HEK293 (cell line): ENCODE measurements around the gene RAC3.

ENCODE experiments used
- HOXD13 ChIP-seq: sonication (generic); formaldehyde crosslinking; IDR thresholded peaks from 2 replicates; pipeline ENCODE4 v1.8.0; 2022; ENCODE audit warnings: missing genetic modification reagents, borderline replicate concordance
- ZNF423 ChIP-seq: fragments of 450-650 bp; formaldehyde crosslinking; IDR thresholded peaks from 2 replicates; pipeline ENCODE4 v1.5.1; 2016; ENCODE audit warnings: missing biosample characterization, missing genetic modification characterization
- ZSCAN23 ChIP-seq: fragments of 450-650 bp; formaldehyde crosslinking; IDR thresholded peaks from 2 replicates; pipeline ENCODE4 v1.5.1; 2016; ENCODE audit warnings: missing biosample characterization, missing genetic modification characterization
- TF ChIP-seq, protein P1 (sequence below): fragments of 450-650 bp; formaldehyde crosslinking; IDR thresholded peaks from 2 replicates; pipeline ENCODE4 v1.5.1; 2016; ENCODE audit warnings: missing biosample characterization, missing genetic modification characterization

DNA sequence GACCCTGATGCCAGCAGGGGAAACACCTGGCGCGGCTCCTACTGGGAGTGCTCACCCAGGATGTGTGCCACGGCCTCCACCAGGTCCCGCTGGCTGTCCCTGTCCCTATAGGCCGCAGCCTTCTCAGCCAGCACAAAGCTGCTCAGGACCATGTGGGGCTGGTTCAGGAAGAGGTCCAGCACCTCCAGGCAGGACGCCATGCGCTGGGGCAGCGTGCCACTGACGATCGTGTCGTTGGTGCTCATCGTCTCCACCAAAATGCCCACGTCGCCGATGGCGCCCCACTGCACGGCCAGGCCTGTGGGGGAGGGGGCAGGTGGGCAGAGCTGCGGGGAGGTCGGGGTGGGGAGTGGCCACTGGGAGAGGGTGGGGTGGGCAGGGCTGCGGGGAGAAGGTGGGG is 50.1 kb downstream of the RAC3 start:
- TF ChIP-seq, protein P1, sequence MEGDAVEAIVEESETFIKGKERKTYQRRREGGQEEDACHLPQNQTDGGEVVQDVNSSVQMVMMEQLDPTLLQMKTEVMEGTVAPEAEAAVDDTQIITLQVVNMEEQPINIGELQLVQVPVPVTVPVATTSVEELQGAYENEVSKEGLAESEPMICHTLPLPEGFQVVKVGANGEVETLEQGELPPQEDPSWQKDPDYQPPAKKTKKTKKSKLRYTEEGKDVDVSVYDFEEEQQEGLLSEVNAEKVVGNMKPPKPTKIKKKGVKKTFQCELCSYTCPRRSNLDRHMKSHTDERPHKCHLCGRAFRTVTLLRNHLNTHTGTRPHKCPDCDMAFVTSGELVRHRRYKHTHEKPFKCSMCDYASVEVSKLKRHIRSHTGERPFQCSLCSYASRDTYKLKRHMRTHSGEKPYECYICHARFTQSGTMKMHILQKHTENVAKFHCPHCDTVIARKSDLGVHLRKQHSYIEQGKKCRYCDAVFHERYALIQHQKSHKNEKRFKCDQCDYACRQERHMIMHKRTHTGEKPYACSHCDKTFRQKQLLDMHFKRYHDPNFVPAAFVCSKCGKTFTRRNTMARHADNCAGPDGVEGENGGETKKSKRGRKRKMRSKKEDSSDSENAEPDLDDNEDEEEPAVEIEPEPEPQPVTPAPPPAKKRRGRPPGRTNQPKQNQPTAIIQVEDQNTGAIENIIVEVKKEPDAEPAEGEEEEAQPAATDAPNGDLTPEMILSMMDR: no peak
- TF ChIP-seq ZNF423: no peak
- TF ChIP-seq ZSCAN23 (tag by site-specific recombination): no peak
- TF ChIP-seq HOXD13 (CRISPR knock-in tag): no peak
